Measurements from ENCODE around the gene CYSLTR2. TPM values are rescaled to one million over a fixed set of nuclear protein-coding genes. Genes with fewer than 3 reads are reported as not detected.

The CYSLTR2 gene
- polyA plus RNA-seq, 4 donors, result 0.46 to 0.66 (median 0.53) TPM

GRCh38 chr13:48733739-48734335 lies 80.1 kb downstream of the CYSLTR2 start:
- DNase-seq (ENCODE audit: low read depth in 4 of 4, low spot score in 3 of 4), result no peak

- DNase-seq (ENCODE audit: low read depth in 4 of 4, low spot score in 3 of 4), result no peak
Measured at GRCh38 chr13:48735571-48735970, 81.8 kb downstream of the CYSLTR2 start.

- DNase-seq (ENCODE audit: low read depth in 4 of 4, low spot score in 3 of 4), result no peak
Measured at GRCh38 chr13:48737689-48738088, 84.0 kb downstream of the CYSLTR2 start.

- DNase-seq (ENCODE audit: low read depth in 4 of 4, low spot score in 3 of 4), result no peak
Measured at GRCh38 chr13:48738311-48738710, 84.6 kb downstream of the CYSLTR2 start.

GRCh38 chr13:48739386-48739964 lies 85.7 kb downstream of the CYSLTR2 start:
- no peak for DNase-seq (ENCODE audit: low read depth in 4 of 4, low spot score in 3 of 4)

GRCh38 chr13:48741377-48741776 lies 87.6 kb downstream of the CYSLTR2 start:
- no peak for DNase-seq (ENCODE audit: low read depth in 4 of 4, low spot score in 3 of 4)

- no peak for DNase-seq (ENCODE audit: low read depth in 4 of 4, low spot score in 3 of 4)
Measured at GRCh38 chr13:48746821-48747220, 93.1 kb downstream of the CYSLTR2 start.

GRCh38 chr13:48748681-48749080 lies 95.0 kb downstream of the CYSLTR2 start:
- DNase-seq (ENCODE audit: low read depth in 4 of 4, low spot score in 3 of 4), result no peak

GRCh38 chr13:48749144-48749543 lies 95.4 kb downstream of the CYSLTR2 start:
- DNase-seq (ENCODE audit: low read depth in 4 of 4, low spot score in 3 of 4), result no peak

- no peak for DNase-seq (ENCODE audit: low read depth in 4 of 4, low spot score in 3 of 4)
Measured at GRCh38 chr13:48749699-48750473, 96.2 kb downstream of the CYSLTR2 start.

GRCh38 chr13:48750588-48751383 lies 97.1 kb downstream of the CYSLTR2 start:
- no peak for DNase-seq (ENCODE audit: low read depth in 4 of 4, low spot score in 3 of 4)

- DNase-seq (ENCODE audit: low read depth in 4 of 4, low spot score in 3 of 4), result no peak
Measured at GRCh38 chr13:48760626-48761025, 106.9 kb downstream of the CYSLTR2 start.

Other genes with a start within 250 kb of the CYSLTR2 start
- 10 to 100 TPM; 40.4 to 56.7 (median 51.1) TPM for gene LPAR6, start 240.8 kb upstream of the CYSLTR2 start, polyA plus RNA-seq (ENCODE audit: insufficient read length in 4 of 4)
- 10 to 100 TPM; 51.6 to 65.1 (median 61.1) TPM for gene RCBTB2, start 120.8 kb upstream of the CYSLTR2 start, polyA plus RNA-seq (ENCODE audit: insufficient read length in 4 of 4)